HG02885 (cell line): ENCODE results near the gene ITGAD.
A peak's percentile ranks its signal among the peaks of the same experiment; 100 is the strongest.

Source experiments
- ATAC-seq: cut with Tn5 transposase; IDR thresholded peaks from one replicate; pipeline ENCODE4 v1.9.1; 2021; ENCODE audit warnings: mild to moderate bottlenecking; ENCODE audit not compliant: unreplicated experiment, poor library complexity

The ITGAD gene

GRCh38 chr16:31393056-31393455 is at the start of gene ITGAD:
TSS of gene ITGAD (plus strand) at chr16:31393335. CDS start at chr16:31393361, 26 bp downstream.
- ATAC-seq = no peak

GRCh38 chr16:31344712-31345111 is 48.4 kb upstream of the ITGAD start:
- peak; percentile 88 for ATAC-seq

- no peak for ATAC-seq
Observed at GRCh38 chr16:31347445-31347844, 45.7 kb upstream of the ITGAD start.

- ATAC-seq = no peak
Observed at GRCh38 chr16:31348579-31348978, 44.6 kb upstream of the ITGAD start.

- no peak for ATAC-seq
Observed at GRCh38 chr16:31350275-31351005, 42.7 kb upstream of the ITGAD start.

- ATAC-seq = no peak
Observed at GRCh38 chr16:31351246-31351941, 41.7 kb upstream of the ITGAD start.

- no peak for ATAC-seq
Observed at GRCh38 chr16:31351942-31352325, 41.2 kb upstream of the ITGAD start.

- no peak for ATAC-seq
Observed at GRCh38 chr16:31352376-31353115, 40.6 kb upstream of the ITGAD start.

- peak; percentile 83 for ATAC-seq
Observed at GRCh38 chr16:31354394-31355291, 38.5 kb upstream of the ITGAD start, which contains the start of gene ITGAX. TSS of gene ITGAX (plus strand) at chr16:31355176. CDS start at chr16:31355255, 79 bp downstream.

- no peak for ATAC-seq
Observed at GRCh38 chr16:31355431-31356100, 37.6 kb upstream of the ITGAD start.

GRCh38 chr16:31356566-31357323 is 36.4 kb upstream of the ITGAD start:
- no peak for ATAC-seq

- no peak for ATAC-seq
Observed at GRCh38 chr16:31357324-31358109, 35.6 kb upstream of the ITGAD start.

- no peak for ATAC-seq
Observed at GRCh38 chr16:31360251-31360650, 32.9 kb upstream of the ITGAD start.

GRCh38 chr16:31361201-31362110 is 31.7 kb upstream of the ITGAD start:
- no peak for ATAC-seq

- ATAC-seq = no peak
Observed at GRCh38 chr16:31362476-31363405, 30.4 kb upstream of the ITGAD start.

GRCh38 chr16:31363721-31364120 is 29.4 kb upstream of the ITGAD start:
- no peak for ATAC-seq
